HG03025 (cell line): ENCODE data around the gene NEK4.

Source experiments
- ATAC-seq: cut with Tn5 transposase; IDR thresholded peaks from one replicate; pipeline ENCODE4 v1.9.1; 2021; ENCODE audit warnings: mild to moderate bottlenecking, moderate library complexity; ENCODE audit not compliant: unreplicated experiment, low FRiP score

Gene NEK4

GRCh38 chr3:52770496-52771333, at the start of gene NEK4:
Gene NEK4, minus strand, starts transcription at chr3:52770940. Its CDS starts 194 bp downstream, at chr3:52770746.
- ATAC-seq: peak; percentile 94

GRCh38 chr3:52819936-52820335, 49.2 kb upstream of the NEK4 start:
- no peak for ATAC-seq

GRCh38 chr3:52817860-52818259, 47.1 kb upstream of the NEK4 start:
- no peak for ATAC-seq

GRCh38 chr3:52817221-52817620, 46.5 kb upstream of the NEK4 start:
- ATAC-seq: no peak

- ATAC-seq: no peak
These were observed 45.9 kb upstream of the NEK4 start for GRCh38 chr3:52816654-52817053.

- no peak for ATAC-seq
These were observed 45.5 kb upstream of the NEK4 start for GRCh38 chr3:52816199-52816598.

GRCh38 chr3:52813810-52814209, 43.1 kb upstream of the NEK4 start:
- ATAC-seq: no peak

- ATAC-seq: no peak
These were observed 40.8 kb upstream of the NEK4 start for GRCh38 chr3:52811452-52812011.

- no peak for ATAC-seq
These were observed 40.2 kb upstream of the NEK4 start for GRCh38 chr3:52810923-52811322.

GRCh38 chr3:52809662-52810377, 39.1 kb upstream of the NEK4 start:
- ATAC-seq: no peak

- no peak for ATAC-seq
These were observed 38.4 kb upstream of the NEK4 start for GRCh38 chr3:52809149-52809548.

- no peak for ATAC-seq
These were observed 34.7 kb upstream of the NEK4 start for GRCh38 chr3:52805270-52806039.

GRCh38 chr3:52801839-52802238, 31.1 kb upstream of the NEK4 start:
- ATAC-seq: no peak

GRCh38 chr3:52800079-52800478, 29.3 kb upstream of the NEK4 start:
- ATAC-seq: no peak

GRCh38 chr3:52798978-52799476, 28.3 kb upstream of the NEK4 start:
- no peak for ATAC-seq

GRCh38 chr3:52798376-52798977, 27.7 kb upstream of the NEK4 start:
- ATAC-seq: no peak

GRCh38 chr3:52796411-52796810, 25.7 kb upstream of the NEK4 start:
- no peak for ATAC-seq

- no peak for ATAC-seq
These were observed 24.7 kb upstream of the NEK4 start for GRCh38 chr3:52795298-52795900.

- no peak for ATAC-seq
These were observed 23.9 kb upstream of the NEK4 start, which contains the start of gene ITIH3 for GRCh38 chr3:52794612-52795099. Gene ITIH3, plus strand, starts transcription at chr3:52794796. Its CDS starts 8 bp downstream, at chr3:52794804.
